ENCODE measurements around the gene REM1.

Gene REM1

GRCh38 chr20:31527266-31527665, 52.2 kb downstream of the REM1 start:
- DNase-seq: no peak

Data from fibroblast of upper back skin (primary cell).